HEK293 (cell line): ENCODE data around the gene HEXIM1.

Experiments used
- CTCF ChIA-PET: fragments of 350-600 bp; formaldehyde crosslinking; extraction: SDS; loops from one replicate; lab custom pipeline; 2021; ENCODE audit warnings: antibody characterized with exemption; lab: Yijun Ruan, JAX
- POLR2A ChIA-PET: fragments of 300-600 bp; formaldehyde crosslinking; extraction: SDS; loops from one replicate; lab custom pipeline; 2020; ENCODE audit warnings: antibody characterized with exemption, inconsistent platforms; lab: Yijun Ruan, JAX
- H3K27ac ChIP-seq: fragments of 200-500 bp; sonication (Bioruptor generic); 2 replicates; pipeline ENCODE4 v1.5.1; 2014; ENCODE audit warnings: low read depth, low read length, control low read depth, inconsistent platforms; ENCODE audit errors: extremely low read depth
- H3K36me3 ChIP-seq, 2 experiments: fragments of 200-500 bp in 1 of 2; sonication (Bioruptor generic) in 1 of 2; 1 replicate in 1 of 2; 2 replicates in 1 of 2; pipeline ENCODE4 v1.5.1; 2014 to 2017; ENCODE audit warnings: inconsistent platforms in 2 of 2, low read length in 2 of 2; ENCODE audit not compliant: control insufficient read depth in 2 of 2, insufficient read depth in 1 of 2
- H3K4me1 ChIP-seq: fragments of 200-500 bp; sonication (Bioruptor generic); 2 replicates; pipeline ENCODE4 v1.5.1; 2014; ENCODE audit warnings: mild to moderate bottlenecking, low read length, inconsistent platforms; ENCODE audit not compliant: control insufficient read depth, insufficient read depth
- H3K4me3 ChIP-seq: 2 replicates; pipeline ENCODE4 v1.5.1; 2011; ENCODE audit warnings: low read depth, mild to moderate bottlenecking, control low read depth, low read length, moderate library complexity
- H3K9me3 ChIP-seq: fragments of 200-500 bp; sonication (Bioruptor generic); 2 replicates; pipeline ENCODE4 v1.5.1; 2014; ENCODE audit warnings: low read depth, low read length, inconsistent platforms; ENCODE audit not compliant: control insufficient read depth, insufficient read depth
- ATF2 ChIP-seq: fragments of 450-650 bp; formaldehyde crosslinking; IDR thresholded peaks from 2 replicates; pipeline ENCODE4 v1.5.1; 2016; ENCODE audit warnings: missing biosample characterization, missing genetic modification characterization, low read depth
- CTCF ChIP-seq: fragments of 450-650 bp; formaldehyde crosslinking; IDR thresholded peaks from 2 replicates; pipeline ENCODE4 v1.5.1; 2016; ENCODE audit warnings: missing biosample characterization, missing genetic modification characterization
- SP7 ChIP-seq: fragments of 450-650 bp; formaldehyde crosslinking; IDR thresholded peaks from 2 replicates; pipeline ENCODE4 v1.5.1; 2016; ENCODE audit warnings: missing biosample characterization, missing genetic modification characterization
- ZBTB49 ChIP-seq: fragments of 450-650 bp; formaldehyde crosslinking; IDR thresholded peaks from 2 replicates; pipeline ENCODE4 v1.5.1; 2016; ENCODE audit warnings: missing biosample characterization, missing genetic modification characterization, low read depth
- ZNF133 ChIP-seq: fragments of 450-650 bp; formaldehyde crosslinking; IDR thresholded peaks from 2 replicates; pipeline ENCODE4 v1.5.1; 2016; ENCODE audit warnings: missing biosample characterization, missing genetic modification characterization
- ZNF155 ChIP-seq: fragments of 450-650 bp; formaldehyde crosslinking; IDR thresholded peaks from 2 replicates; pipeline ENCODE4 v1.5.1; 2016; ENCODE audit warnings: missing biosample characterization, missing genetic modification characterization
- ZNF157 ChIP-seq: fragments of 450-650 bp; formaldehyde crosslinking; IDR thresholded peaks from 2 replicates; pipeline ENCODE4 v1.5.1; 2016; ENCODE audit warnings: missing biosample characterization, missing genetic modification characterization
- ZNF280D ChIP-seq: fragments of 450-650 bp; formaldehyde crosslinking; IDR thresholded peaks from 2 replicates; pipeline ENCODE4 v1.5.1; 2016; ENCODE audit warnings: missing biosample characterization, missing genetic modification characterization
- ZNF324 ChIP-seq: fragments of 450-650 bp; formaldehyde crosslinking; IDR thresholded peaks from 2 replicates; pipeline ENCODE4 v1.5.1; 2016; ENCODE audit warnings: missing biosample characterization, missing genetic modification characterization
- ZNF366 ChIP-seq: fragments of 450-650 bp; formaldehyde crosslinking; conservative IDR thresholded peaks from 2 replicates; pipeline ENCODE4 v1.5.1; 2016; ENCODE audit warnings: missing biosample characterization, missing genetic modification characterization
- ZNF416 ChIP-seq: fragments of 450-650 bp; formaldehyde crosslinking; IDR thresholded peaks from 2 replicates; pipeline ENCODE4 v1.5.1; 2016; ENCODE audit warnings: missing biosample characterization, missing genetic modification characterization
- ZNF514 ChIP-seq: fragments of 450-650 bp; formaldehyde crosslinking; IDR thresholded peaks from 2 replicates; pipeline ENCODE4 v1.5.1; 2016; ENCODE audit warnings: missing biosample characterization, missing genetic modification characterization
- ZNF555 ChIP-seq: fragments of 450-650 bp; formaldehyde crosslinking; conservative IDR thresholded peaks from 2 replicates; pipeline ENCODE4 v1.5.1; 2017; ENCODE audit warnings: missing biosample characterization, mild to moderate bottlenecking, missing genetic modification characterization, inconsistent platforms
- ZNF76 ChIP-seq: fragments of 450-650 bp; formaldehyde crosslinking; IDR thresholded peaks from 2 replicates; pipeline ENCODE4; 2016; ENCODE audit warnings: low read depth, missing biosample characterization, missing genetic modification characterization, borderline replicate concordance
- ZNF830 ChIP-seq: fragments of 450-650 bp; IDR thresholded peaks from 2 replicates; pipeline ENCODE4 v1.5.0; 2018; ENCODE audit warnings: missing biosample characterization, missing genetic modification characterization, low read depth, mild to moderate bottlenecking, moderate library complexity
- ZSCAN18 ChIP-seq: fragments of 450-650 bp; formaldehyde crosslinking; IDR thresholded peaks from 2 replicates; pipeline ENCODE4 v1.5.1; 2016; ENCODE audit warnings: missing biosample characterization, missing genetic modification characterization
- ZSCAN23 ChIP-seq: fragments of 450-650 bp; formaldehyde crosslinking; IDR thresholded peaks from 2 replicates; pipeline ENCODE4 v1.5.1; 2016; ENCODE audit warnings: missing biosample characterization, missing genetic modification characterization

HEXIM1 gene

GRCh38 chr17:45104497-45104896 lies 43.8 kb upstream of the HEXIM1 start:
- no peaks in the 10 kb centered on the region for H3K4me1 ChIP-seq
- TF ChIP-seq ZBTB49 (tag by site-specific recombination) = no peak
- TF ChIP-seq ZNF280D (tag by site-specific recombination) = no peak
- no peak for TF ChIP-seq ZNF366 (tag by site-specific recombination)
- no peak for TF ChIP-seq ZNF416
- TF ChIP-seq ZSCAN23 (tag by site-specific recombination) = no peak
- TF ChIP-seq ZNF324 (tag by site-specific recombination) = no peak
- no peak for TF ChIP-seq ZNF555
- TF ChIP-seq ZNF155 = no peak
- TF ChIP-seq SP7 = no peak
- TF ChIP-seq ATF2 = no peak
- TF ChIP-seq ZNF830 (tag by site-specific recombination) = no peak
- TF ChIP-seq, all 188 proteins: peak for 0
- peaks cover 43 to 91% of the 10 kb centered on the region in 2 experiments for H3K36me3 ChIP-seq
- H3K4me3 ChIP-seq = no peak overlapping the region
- CTCF ChIA-PET = no interaction called here
- POLR2A ChIA-PET = no interaction called here
- no peak overlapping the region for H3K27ac ChIP-seq
- no peaks in the 10 kb centered on the region for H3K9me3 ChIP-seq

- H3K4me3 ChIP-seq = no peak overlapping the region
- CTCF ChIA-PET = interaction anchor here (0.6 to 3.3 kb wide), 4 partner anchors 9 to 93 kb away, joined by 3 to 10 read pairs (median 4); no protein-coding TSS in a partner anchor
- TF ChIP-seq ZNF157 (no peak), ZNF133 (no peak), ZSCAN18 (tag by site-specific recombination) (no peak), ZNF76 (tag by site-specific recombination) (no peak), ZNF514 (no peak), CTCF (tag by site-specific recombination) (peak; percentile 33; the same call in 1 of the 2 replicates)
- H3K27ac ChIP-seq = no peak overlapping the region
- peaks cover 39 to 86% of the 10 kb centered on the region in 2 experiments for H3K36me3 ChIP-seq
- POLR2A ChIA-PET = no interaction called here
- H3K4me1 ChIP-seq = no peaks in the 10 kb centered on the region
- no peaks in the 10 kb centered on the region for H3K9me3 ChIP-seq
Observed at GRCh38 chr17:45104907-45105624, 43.2 kb upstream of the HEXIM1 start.
